Muscle of arm (tissue), 12 donors: ENCODE data around the gene TSPAN3. TPM values are rescaled to one million over a fixed set of nuclear protein-coding genes. Genes with fewer than 3 reads are reported as not detected.

ENCODE experiments used
- polyA plus RNA-seq, 12 donors: library from polyadenylated mRNA; unstranded; fragments of 120-200 nt; gene quantifications; one replicate each; pipeline ENCODE4 v1.2.1, GENCODE V29; 2013; ENCODE audit not compliant: insufficient read length in 12 of 12

The TSPAN3 gene
- polyA plus RNA-seq, 12 donors: 263 to 440 (median 398) TPM; not detected in 1

Other genes starting within 250 kb of the TSPAN3 start
- 100 to 1,000 TPM in 1 of 12 donors, 10 to 100 TPM in 10, not detected in 1; 32.0 to 103 (median 84.6) TPM for gene SCAPER, start 165.8 kb downstream of the TSPAN3 start, polyA plus RNA-seq
- gene RCN2, start 139.4 kb downstream of the TSPAN3 start, polyA plus RNA-seq: 100 to 1,000 TPM in 10 of 12 donors, 10 to 100 TPM in 1, not detected in 1; 86.8 to 140 (median 125) TPM
- gene PSTPIP1, start 76.0 kb downstream of the TSPAN3 start, polyA plus RNA-seq: 1 to 10 TPM in 10 of 12 donors, not detected in 2; 1.4 to 7.2 (median 2.0) TPM